GM21423 (cell line): ENCODE data around the gene PRKN.

Experiments used
- ATAC-seq: cut with Tn5 transposase; IDR thresholded peaks from one replicate; pipeline ENCODE4 v1.9.1; 2021; ENCODE audit warnings: mild to moderate bottlenecking, moderate library complexity; ENCODE audit not compliant: unreplicated experiment

Gene PRKN

DNA sequence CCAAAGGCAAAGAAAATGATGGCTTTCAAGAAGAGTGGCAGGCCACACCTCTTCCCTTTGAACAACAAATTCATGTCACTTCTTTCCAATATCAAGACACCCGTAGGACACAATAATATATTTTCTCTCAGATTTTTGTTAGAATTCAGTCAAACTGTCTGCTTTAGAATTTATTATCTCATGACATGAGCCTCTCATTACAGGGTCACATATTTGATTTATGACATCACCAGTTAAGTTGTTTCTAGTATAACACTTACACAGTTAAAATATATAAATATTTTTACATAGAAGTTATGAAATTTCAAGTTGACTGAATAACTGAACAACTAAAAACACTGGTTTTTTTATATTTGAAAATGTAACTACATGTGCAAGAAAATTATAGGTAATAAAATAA lies 1133.2 kb downstream of the PRKN start:
- no peak for ATAC-seq

DNA sequence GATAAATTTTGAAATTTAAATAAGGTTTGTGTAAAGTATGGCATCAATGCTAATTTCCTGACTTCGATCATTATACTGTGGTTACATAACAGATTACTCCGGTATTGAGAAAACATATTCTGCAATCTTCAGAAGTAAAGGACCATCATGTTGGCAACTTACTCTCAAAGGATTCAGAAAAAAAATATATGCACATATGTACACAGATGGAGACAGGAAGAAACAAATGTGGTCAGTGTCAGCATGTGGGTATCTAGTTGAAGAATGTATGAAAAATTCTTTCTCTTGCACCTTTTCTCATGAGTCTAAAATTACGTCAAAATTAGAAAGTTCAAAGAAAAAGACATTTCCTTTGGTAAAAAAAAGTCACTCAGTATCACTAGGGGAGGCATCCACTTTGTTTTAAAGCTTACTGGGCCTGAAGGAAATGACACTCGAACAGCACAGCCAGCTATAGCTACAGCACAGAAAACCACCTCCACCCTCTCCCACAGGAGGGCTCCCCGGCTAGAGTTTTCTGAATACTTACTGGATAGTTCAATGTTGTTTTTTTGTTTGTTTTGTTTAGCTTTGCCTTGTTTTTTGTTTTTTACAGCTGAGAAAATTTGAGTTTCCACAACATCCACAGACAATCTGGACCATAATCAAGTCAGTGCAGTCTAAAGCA lies 1136.5 kb downstream of the PRKN start:
- ATAC-seq, result no peak

DNA sequence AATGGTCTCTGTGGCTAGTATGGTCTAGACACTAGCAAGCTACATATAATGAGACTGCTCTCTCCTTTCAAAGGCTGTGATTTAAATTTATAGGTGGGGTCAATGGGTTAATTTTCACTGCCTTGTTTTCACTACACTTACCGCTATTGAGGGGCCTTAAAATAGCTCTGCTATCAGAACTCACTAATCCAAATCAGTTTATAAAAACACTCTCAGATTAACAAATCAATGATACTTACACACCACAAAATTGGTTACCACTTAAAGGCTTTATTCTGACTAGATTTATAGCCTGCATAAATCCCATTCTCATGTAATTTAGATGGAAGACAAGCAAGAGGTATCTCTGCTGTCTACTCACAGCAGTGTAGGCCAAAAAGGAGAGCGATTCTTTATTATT lies 1140.7 kb downstream of the PRKN start:
- ATAC-seq, result no peak

DNA sequence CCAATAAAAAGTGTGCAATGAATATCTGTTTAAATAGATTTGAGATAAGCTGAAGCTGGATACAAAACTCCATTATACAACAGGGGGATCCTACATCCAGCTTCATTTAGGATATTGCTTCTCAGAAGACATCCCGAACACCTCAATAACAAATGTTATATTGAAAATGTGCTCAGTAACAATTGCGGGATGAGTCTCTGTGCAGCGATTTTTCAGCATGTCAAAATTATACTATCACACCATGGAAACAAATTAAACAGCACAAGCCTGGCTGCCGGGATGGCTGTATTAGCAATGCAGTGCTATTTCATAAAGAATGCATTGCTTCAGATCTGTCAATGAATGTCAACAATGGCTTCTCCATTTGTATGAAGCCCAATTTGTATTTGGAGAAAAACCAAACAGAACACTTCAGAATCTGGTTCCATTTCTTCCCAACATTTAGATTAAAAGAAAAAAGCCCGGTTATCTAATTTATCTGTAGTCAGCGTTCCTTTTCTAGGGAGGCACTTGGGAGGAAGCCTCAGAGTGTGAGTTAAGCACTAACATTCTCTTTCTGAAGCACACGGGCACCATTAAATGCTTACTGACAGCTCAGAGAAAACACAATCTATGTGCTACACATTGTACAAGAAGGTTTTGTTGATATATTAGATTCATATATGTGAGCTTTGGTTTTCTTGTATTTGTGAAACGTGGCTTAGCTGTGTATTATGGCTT lies 1142.8 kb downstream of the PRKN start:
- ATAC-seq, result no peak

DNA sequence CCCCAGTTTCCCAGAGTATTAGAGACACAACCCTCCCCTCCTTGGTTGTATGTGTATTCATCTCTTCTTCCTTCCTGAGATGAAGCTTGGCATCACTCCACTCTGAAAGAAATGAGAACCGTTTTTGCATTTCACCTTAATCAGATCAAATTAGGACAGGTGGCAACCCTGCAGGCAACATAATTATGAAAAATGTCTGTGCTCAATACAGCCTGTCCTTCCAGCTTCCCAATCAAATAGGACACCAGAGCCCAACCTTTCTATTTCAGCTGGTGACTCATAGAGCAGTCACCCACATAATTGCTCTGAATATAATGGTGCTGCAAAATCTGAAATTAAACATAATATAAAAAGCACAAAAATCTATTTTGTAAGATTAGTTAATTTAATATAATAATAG lies 1143.5 kb downstream of the PRKN start:
- ATAC-seq, result no peak

DNA sequence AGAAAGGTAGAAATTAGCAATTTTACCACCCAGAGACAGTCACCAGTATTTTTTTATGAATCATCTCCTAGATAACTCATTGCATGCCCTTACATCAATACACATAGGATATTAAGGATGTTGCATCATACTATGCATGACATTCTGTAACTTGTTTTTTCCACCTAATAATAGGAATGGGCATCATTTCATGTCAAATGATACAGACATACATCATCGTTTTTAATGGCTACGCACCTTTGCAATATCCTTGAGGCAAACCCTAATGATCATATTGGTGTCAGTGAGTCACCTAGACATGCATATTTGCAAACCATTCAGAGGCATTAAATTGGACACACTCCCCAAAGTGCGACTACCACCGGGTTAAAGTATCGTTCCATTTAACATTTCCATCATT lies 1144.0 kb downstream of the PRKN start:
- ATAC-seq, result no peak

DNA sequence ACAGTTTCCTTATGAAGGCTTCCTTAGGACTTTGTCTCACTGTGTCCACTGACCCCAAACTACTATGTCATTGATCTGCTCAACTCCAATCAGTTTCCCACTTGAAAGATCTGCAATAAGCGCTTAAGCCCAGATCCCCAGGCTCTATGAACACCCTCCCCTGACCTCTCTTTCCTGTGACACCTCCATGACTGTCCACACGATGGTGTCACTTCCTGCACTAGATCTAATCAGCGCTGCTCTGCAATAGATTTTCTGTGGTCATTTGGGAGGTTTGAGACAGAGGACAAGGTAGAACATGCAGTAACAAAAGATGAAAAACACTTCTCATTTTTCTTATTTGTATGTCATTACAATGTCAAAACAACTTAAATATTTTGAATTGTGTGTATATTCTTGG lies 1149.1 kb downstream of the PRKN start:
- ATAC-seq, result no peak

DNA sequence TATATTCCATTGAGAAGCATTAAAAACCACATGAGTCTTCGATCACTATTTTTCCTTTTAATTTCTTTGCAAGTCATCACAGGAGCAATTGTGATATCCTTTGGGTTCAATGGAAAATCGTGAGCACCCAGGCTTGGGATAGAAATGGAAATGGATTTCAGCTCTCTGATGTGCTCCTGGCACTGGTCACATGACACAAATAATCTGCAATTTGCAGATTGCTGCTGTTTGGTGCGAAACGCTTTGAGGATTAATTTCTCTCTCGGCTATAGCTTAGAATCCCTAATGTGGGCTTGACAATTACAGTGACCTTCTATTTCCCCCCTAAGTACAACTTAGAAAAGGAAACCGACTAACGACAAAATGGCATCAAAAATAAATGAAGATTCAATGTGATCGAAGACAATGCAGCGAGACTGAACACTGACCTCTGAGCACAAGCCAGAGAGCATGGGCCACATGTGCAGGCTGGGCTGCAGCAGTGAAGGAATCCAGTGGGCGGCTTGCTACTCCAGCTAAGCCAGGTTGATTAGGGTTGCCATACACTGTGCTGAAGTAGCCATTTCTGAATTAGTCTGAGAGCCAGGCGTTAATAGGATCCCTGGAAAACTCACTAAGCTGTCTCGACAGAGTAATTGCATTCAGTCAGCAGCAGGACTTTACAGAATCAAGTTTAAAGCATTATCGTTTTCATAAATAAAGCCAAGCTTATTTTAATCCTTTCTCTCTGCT lies 1151.9 kb downstream of the PRKN start:
- ATAC-seq, result no peak

DNA sequence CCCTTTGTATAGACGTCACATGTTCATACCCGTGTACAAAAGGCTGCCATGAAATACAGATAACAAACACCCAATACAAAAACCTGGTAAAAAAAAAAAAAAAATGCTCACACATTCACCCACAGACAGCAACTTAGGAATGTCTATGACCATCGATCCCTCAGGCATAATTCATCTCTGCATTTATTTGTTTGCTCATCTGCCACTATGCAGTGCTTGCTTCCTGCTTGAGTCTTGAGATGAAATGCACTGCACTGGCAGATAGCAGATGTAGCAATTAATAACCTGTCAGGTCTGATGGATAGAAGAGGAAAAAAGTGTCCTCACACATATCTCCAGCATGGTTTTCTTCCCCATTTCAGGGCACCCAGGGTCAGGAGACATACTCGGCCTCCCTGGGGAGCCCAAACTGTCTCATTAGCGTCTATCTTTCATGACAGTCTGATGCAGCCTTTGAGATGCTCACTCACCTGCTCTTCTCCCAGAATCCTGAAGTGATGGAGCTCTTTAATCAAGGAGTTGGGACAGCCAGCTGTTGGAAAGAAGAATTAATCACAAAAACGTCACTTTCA lies 1158.6 kb downstream of the PRKN start:
- ATAC-seq, result no peak

DNA sequence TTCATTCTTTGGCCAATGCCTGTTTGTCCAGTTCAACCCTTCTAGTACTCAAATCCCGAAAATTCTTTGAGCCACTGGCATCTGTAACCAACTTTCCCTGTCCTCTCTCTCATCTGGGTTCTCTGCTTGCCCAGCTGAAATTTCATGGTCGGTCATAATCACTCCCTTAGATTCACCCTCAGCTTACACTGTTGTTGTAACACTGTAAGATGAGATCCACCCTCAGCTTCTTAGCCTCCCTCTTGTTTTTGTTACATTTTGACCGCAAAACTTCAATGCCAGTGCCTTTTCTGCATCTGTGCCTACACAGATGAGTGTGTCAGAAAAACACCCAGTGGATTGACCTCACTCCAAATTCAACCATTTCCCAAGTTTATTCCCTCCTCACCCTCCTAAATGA lies 1162.6 kb downstream of the PRKN start:
- ATAC-seq, result no peak

DNA sequence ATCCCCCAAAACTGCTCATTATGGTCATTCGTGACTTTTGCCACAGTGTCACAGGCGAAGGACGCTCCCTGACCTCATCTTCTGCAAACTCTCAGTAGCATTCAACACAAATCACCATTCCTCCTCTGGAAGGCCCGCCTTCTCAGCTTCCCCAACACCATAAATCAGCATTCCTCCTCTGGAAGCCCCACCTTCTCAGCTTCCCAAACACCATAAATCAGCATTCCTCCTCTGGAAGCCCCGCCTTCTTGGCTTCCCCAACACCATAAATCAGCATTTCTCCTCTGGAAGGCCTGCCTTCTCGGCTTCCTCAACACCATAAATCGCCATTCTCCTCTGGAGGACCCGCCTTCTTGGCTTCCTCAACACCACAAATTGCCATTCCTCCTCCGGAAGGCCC lies 1165.7 kb downstream of the PRKN start:
- ATAC-seq, result no peak

DNA sequence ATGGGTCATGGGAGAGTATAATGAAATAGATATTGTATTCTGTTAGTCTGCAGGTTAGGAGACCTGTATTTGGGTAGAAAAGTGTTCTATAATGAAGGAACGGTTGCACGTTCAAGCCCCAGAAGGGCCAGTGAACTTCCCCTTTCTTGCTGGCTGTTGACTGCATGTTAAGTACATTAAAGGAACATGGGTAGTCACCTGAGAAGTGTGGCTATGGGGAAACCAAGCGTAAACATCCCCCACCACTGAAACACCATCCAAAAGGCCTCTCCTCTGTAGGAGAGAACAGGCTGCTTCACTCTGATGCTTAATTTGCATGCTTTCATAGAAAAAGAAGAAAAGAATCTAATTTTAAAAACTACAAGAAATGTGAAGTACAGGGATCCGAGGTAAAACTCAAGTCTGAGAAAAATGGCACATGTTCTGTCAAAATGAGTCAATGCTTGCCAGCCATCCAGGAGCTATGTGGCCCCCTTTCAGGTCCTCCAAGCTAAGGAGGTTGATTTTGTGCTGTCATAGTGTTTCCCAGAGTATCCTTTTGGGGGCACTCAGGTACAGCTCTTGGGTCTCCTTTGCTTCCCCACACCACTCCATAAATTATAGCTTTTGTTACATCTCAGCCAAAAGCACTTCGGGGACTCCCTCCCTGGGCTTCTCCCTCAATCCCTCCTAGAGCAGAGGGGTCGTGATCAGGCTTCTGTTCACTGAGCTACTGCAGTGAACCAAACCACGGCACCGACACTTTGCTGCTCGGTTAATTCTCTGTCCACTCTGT lies 1170.0 kb downstream of the PRKN start:
- ATAC-seq, result no peak

DNA sequence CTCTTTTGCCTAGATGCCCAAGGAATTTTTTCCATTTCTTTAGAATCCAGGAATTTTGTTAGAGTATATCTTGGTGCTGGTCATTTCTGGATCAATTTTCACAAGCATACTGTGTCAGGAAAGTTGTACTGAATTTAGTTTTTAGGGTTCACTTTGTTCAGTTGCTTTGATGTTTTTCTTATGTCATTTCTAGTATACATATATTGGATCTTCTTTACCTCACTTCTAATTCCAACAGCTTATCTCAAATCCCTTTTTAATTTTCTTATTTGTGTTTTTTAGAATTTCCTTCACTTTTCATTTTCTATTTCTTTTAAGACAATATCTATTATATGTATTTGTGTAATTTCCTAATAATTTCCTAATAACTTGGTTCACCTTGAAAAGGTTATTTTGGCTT lies 1172.7 kb downstream of the PRKN start:
- no peak for ATAC-seq

DNA sequence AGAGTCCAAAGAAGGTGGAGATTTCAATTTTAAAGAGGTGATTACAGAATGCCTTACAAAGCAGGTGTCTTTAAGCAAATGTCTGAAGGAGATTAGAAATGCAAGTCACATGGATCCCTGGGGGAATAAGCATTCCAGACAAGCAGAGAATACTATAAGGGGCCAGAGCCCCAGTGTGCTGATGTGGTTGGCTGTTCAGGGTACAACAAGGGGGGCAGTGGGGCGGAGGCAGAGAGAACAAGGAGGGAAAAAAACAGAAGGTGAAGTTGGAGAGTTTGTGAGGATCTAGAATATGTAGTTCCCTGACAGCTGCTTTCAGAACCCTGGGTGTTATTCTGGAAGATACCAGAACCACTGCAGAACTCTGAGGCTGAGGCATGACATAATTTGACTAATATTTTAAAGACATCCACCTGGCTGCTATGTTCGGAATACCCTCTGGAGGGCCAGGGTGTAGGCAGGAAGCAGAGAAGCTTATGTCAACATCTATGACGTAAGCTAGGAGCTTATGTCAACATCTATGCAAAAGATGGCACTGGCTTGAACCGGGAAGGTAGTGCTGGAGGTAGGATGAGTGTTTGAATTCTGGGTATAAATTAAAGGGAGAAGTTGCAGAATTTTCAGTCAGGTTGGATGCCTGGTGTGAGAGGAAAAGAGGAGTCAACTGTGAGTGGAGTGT lies 1177.5 kb downstream of the PRKN start:
- ATAC-seq, result no peak

DNA sequence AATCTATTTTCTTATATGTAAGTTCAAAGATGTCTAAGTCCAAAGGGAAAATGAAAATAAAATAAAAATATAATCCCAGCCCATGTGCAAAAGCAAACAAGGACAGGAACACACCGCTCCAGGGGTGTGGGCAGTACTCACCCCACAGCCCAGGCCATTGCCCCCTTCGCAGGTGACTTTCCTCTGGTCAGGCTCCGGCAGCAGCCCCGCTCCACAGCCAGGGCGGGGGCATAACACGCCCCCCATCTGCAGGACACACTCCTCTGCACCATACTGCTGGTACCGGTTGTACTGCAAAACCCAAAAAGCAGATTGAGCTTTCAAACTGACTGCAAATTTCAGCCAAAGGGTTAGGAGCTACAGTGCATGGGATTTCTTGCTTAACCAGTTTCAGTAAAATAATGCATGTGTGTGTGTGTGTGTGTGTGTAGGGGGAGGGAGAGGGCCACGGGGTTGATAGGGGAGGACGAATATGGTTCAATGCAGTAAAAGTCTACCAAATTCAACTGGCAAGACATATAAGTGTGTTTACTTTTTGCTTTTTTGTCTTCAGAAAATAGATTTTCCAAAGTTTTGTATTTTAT lies 1178.8 kb downstream of the PRKN start:
- ATAC-seq, result no peak

DNA sequence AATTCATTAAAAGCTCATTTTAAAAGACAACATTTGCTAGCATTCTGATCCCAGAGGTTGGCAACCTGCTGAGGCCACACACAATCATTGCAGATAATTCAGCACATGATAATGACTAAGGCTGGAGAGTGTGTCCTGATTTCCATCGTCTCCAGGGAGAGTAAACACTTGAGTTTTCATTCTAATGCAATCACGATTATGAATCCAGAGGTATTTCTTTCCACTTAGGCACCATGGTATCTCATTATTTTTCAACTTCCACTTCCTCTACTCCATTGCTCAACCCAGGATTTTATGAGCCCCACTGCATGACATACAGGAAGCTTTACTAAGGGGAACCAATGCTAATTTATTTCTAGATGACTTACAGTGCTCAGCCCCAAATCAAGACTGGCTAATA lies 1179.9 kb downstream of the PRKN start:
- no peak for ATAC-seq

DNA sequence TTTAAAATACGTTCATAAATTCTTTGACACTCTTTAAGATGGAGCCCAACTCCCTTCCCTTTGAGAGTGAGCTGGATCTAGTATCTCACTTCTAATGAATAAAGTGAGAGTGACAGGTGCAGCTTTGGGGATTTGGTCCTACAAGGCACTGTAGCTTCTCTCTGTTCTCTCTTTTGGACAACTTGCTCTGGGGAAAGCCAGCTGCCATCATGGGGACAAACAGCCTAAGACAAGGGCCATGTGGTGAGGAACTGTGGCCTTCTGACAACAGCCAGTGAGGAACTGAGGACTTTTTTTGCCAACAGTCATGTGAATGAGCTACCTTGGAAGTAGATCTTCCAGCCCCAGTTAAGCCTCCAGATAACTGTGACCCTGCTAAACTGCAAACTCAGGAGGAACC lies 1180.9 kb downstream of the PRKN start:
- no peak for ATAC-seq

DNA sequence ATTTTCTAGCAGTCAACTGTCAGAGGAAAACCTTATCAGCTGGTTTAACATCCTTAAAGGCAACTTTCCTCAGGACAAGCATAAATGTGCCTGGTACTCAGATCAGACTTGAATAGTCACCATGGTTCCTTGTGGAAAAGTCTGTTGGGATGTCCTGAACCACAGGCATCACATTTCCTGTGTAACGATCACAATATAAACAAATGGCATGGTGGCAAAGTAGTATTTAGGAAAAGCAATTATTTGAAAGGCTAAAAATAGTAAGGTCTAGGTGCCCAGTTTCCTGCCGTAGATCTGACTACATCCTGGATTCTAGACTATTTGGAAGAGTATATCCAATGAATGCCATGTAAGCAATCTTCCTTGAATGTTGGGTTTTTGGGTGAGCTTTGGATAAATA lies 1181.8 kb downstream of the PRKN start:
- ATAC-seq, result no peak

DNA sequence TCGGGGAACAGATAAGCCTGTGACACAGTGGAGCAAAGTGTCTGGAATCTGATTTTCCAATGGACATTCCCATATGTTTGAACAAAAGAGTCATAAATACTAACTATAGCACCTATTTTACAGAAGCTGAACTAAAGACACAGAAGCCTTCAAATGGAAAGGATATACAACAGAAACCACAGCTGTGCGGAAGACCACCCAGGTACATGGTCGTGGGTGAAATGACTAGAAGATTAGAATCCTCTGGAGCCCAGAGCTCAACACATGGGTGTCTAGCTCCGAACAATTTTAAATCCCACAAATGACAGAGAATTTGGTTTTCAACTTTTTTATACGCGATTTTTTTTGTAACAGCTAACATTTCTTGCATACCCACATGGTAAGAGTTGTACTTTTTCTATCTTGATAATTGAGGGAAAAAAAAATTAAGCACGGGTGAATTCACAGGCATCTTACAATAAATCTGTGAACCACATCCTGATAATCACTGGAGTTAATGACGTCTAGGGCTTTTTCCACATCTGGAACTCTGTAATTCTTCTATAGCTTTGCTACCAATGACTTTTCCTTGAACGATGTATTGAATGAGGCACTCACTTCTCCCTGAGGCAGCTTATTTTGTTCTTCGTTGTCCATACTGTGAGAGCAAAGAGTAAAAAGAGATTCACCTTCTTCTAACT lies 1182.6 kb downstream of the PRKN start:
- no peak for ATAC-seq
